Superior temporal gyrus (tissue), 1 donor: ENCODE results near the gene NME1.

Experiments
- DNase-seq: peaks from one replicate; pipeline ENCODE4 v3.0.0-alpha.2; 2016; ENCODE audit errors: extremely low spot score

Gene NME1

GRCh38 chr17:51189162-51189561 is 35.8 kb downstream of the NME1 start:
- no peak for DNase-seq

GRCh38 chr17:51189628-51190027 is 36.3 kb downstream of the NME1 start:
- no peak for DNase-seq

GRCh38 chr17:51191895-51192294 is 38.5 kb downstream of the NME1 start:
- no peak for DNase-seq

- no peak for DNase-seq
These were observed 44.4 kb downstream of the NME1 start for GRCh38 chr17:51197754-51198153.

- no peak for DNase-seq
These were observed 46.9 kb downstream of the NME1 start for GRCh38 chr17:51200295-51200694.

GRCh38 chr17:51200846-51201245 is 47.5 kb downstream of the NME1 start:
- DNase-seq: no peak

- no peak for DNase-seq
These were observed 50.5 kb downstream of the NME1 start for GRCh38 chr17:51203838-51204237.
